Type B pancreatic cell (in vitro differentiated cells): ENCODE measurements around the gene RAB40A. TPM values are rescaled to one million over a fixed set of nuclear protein-coding genes. Genes with fewer than 3 reads are reported as not detected.
A peak's percentile ranks its signal among the peaks of the same experiment; 100 is the strongest.

Source experiments
- DNase-seq: peaks from one replicate; pipeline ENCODE4 v3.0.0; 2021; ENCODE audit warnings: mixed read lengths; ENCODE audit not compliant: unreplicated experiment; ENCODE audit errors: extremely low spot score
- H3K27ac Mint-ChIP-seq: 2 replicates; pipeline ENCODE4 v1.8.0; 2021; ENCODE audit warnings: mild to moderate bottlenecking, mixed read lengths
- H3K27me3 Mint-ChIP-seq: 2 replicates; pipeline ENCODE4 v1.8.0; 2021; ENCODE audit warnings: mixed read lengths
- H3K36me3 Mint-ChIP-seq: 2 replicates; pipeline ENCODE4 v1.8.0; 2021; ENCODE audit warnings: mixed read lengths
- H3K4me1 Mint-ChIP-seq: one replicate; pipeline ENCODE4 v1.8.0; 2021; ENCODE audit warnings: mixed read lengths; ENCODE audit not compliant: unreplicated experiment
- H3K4me3 Mint-ChIP-seq: 2 replicates; pipeline ENCODE4 v1.8.0; 2021; ENCODE audit warnings: mild to moderate bottlenecking, mixed read lengths
- H3K9me3 Mint-ChIP-seq: 2 replicates; pipeline ENCODE4 v1.8.0; 2021; ENCODE audit warnings: mixed read lengths
- CTCF ChIP-seq: fragments of 200-600 bp; sonication (generic); conservative IDR thresholded peaks from 2 replicates; pipeline ENCODE4 v1.5.0; 2021; ENCODE audit warnings: antibody characterized with exemption, mild to moderate bottlenecking
- total RNA-seq: library from RNA; stranded (reverse); gene quantifications from 2 replicates; pipeline ENCODE4 v1.2.1, GENCODE V29; 2021; ENCODE audit warnings: low replicate concordance

The RAB40A gene
- total RNA-seq, 1 donor from 2014 or later: 0.51 TPM

- Mint-ChIP-seq H3K4me1 (peaks cover 4% of the 10 kb centered on the region), H3K27ac (no peak overlapping the region), H3K27me3 (no peaks in the 10 kb centered on the region), H3K36me3 (no peaks in the 10 kb centered on the region), H3K9me3 (no peaks in the 10 kb centered on the region), H3K4me3 (no peak overlapping the region)
- DNase-seq: no peak
- TF ChIP-seq CTCF: no peak
Measured at GRCh38 chrX:103535206-103535605, 15.9 kb upstream of the RAB40A start.

- DNase-seq: peak; percentile 78
- Mint-ChIP-seq H3K27me3 (no peaks in the 10 kb centered on the region), H3K4me1 (peaks cover 4% of the 10 kb centered on the region), H3K9me3 (no peaks in the 10 kb centered on the region), H3K27ac (peak overlapping the region; percentile 60), H3K36me3 (no peaks in the 10 kb centered on the region), H3K4me3 (peak overlapping the region; percentile 91)
- TF ChIP-seq CTCF: peak; percentile 92
Measured at GRCh38 chrX:103533511-103534216, 14.4 kb upstream of the RAB40A start.

- no peak for DNase-seq
- Mint-ChIP-seq H3K9me3 (no peaks in the 10 kb centered on the region), H3K27me3 (no peaks in the 10 kb centered on the region), H3K4me3 (no peak overlapping the region), H3K27ac (no peak overlapping the region), H3K4me1 (peaks cover 4% of the 10 kb centered on the region), H3K36me3 (no peaks in the 10 kb centered on the region)
- no peak for TF ChIP-seq CTCF
Measured at GRCh38 chrX:103531002-103531401, 11.7 kb upstream of the RAB40A start.

- Mint-ChIP-seq H3K4me1 (peaks cover 4% of the 10 kb centered on the region), H3K36me3 (no peaks in the 10 kb centered on the region), H3K9me3 (no peaks in the 10 kb centered on the region), H3K4me3 (no peak overlapping the region), H3K27me3 (no peaks in the 10 kb centered on the region), H3K27ac (no peak overlapping the region)
- TF ChIP-seq CTCF: no peak
- no peak for DNase-seq
Measured at GRCh38 chrX:103530545-103530944, 11.3 kb upstream of the RAB40A start.

GRCh38 chrX:103529550-103529949, 10.3 kb upstream of the RAB40A start:
- no peak overlapping the region for H3K27ac Mint-ChIP-seq
- TF ChIP-seq CTCF: no peak
- H3K36me3 Mint-ChIP-seq: no peaks in the 10 kb centered on the region
- H3K4me3 Mint-ChIP-seq: no peak overlapping the region
- H3K4me1 Mint-ChIP-seq: peaks cover 4% of the 10 kb centered on the region
- H3K9me3 Mint-ChIP-seq: no peaks in the 10 kb centered on the region
- DNase-seq: no peak
- H3K27me3 Mint-ChIP-seq: no peaks in the 10 kb centered on the region
